Activated naive CD4-positive, alpha-beta T cell treated with anti-CD3 and anti-CD28 coated beads, Interleukin-2, amount 50 U/mL, for 16 hours (primary cell): ENCODE data around the gene HES3.

Experiments
- DNase-seq: peaks from one replicate; pipeline ENCODE4 v3.0.0-alpha.2; 2020

Gene HES3, protein sequence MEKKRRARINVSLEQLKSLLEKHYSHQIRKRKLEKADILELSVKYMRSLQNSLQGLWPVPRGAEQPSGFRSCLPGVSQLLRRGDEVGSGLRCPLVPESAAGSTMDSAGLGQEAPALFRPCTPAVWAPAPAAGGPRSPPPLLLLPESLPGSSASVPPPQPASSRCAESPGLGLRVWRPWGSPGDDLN

GRCh38 chr1:6243993-6244392, at the start of gene HES3:
Gene HES3, plus strand, starts transcription at chr1:6244179. Its CDS starts 187 bp downstream, at chr1:6244366.
- no peak for DNase-seq

DNA sequence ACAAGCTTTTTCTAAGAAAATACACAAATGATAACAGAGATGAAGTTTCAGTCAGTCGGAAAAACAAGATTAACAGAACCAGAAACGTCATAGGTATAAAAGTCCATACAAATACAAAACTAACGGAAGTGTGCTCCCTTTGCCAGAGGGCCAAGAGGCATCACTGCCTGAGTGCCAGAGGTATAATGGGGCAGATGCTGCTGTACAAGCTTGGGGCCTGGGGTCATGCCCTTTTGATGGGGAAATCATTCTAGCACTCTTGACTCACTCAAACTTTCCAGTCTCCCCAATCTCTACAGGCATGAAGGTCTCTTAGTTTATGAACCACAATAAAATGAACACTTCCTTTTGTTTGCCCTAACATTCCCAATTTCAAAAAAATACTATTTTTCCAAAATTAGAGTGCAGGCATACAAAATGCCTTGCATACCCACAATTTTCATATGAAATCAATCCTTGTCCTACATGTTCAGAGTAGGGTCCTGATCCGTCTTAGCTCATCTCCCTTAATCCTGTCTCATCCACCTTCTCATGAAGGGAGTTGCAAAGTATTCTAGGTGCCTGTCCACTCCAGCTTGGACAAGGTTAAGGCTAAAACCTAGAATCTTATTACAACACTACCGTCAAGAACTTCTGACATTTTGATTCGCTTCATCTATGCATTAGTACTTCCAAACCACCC, 46.1 kb upstream of the HES3 start:
- DNase-seq = no peak

DNA sequence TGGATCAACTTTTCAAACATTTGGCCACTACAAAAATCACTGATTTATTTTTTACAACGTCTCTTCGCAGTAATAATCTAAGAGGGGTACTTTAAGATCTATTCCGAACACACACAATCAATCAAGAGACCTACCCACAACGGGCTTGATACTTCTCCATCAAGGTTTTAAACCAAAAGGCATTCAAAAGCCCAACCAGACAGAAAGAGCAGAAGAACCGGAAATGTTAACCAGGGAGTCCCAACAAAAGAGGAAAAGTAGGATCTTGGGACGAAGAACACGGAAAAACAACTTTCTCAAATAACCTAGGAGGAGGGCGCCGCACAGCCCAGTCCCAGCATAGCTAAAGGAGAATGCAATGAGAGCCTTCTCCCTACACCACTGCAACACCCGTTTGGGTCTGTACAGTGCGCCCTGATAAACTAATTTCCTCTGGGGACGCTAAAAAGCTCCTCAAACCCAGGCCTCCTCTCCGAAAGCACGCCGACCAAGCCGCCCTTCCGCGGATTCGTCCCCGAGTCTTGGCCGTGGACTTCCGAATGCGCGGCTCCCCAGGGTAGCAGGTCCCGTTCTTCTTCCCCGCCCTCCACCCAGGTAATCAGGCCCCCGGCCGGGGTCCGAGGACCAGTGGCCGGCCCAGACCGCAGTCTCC, 45.2 kb upstream of the HES3 start:
- DNase-seq = peak; percentile 39

DNA sequence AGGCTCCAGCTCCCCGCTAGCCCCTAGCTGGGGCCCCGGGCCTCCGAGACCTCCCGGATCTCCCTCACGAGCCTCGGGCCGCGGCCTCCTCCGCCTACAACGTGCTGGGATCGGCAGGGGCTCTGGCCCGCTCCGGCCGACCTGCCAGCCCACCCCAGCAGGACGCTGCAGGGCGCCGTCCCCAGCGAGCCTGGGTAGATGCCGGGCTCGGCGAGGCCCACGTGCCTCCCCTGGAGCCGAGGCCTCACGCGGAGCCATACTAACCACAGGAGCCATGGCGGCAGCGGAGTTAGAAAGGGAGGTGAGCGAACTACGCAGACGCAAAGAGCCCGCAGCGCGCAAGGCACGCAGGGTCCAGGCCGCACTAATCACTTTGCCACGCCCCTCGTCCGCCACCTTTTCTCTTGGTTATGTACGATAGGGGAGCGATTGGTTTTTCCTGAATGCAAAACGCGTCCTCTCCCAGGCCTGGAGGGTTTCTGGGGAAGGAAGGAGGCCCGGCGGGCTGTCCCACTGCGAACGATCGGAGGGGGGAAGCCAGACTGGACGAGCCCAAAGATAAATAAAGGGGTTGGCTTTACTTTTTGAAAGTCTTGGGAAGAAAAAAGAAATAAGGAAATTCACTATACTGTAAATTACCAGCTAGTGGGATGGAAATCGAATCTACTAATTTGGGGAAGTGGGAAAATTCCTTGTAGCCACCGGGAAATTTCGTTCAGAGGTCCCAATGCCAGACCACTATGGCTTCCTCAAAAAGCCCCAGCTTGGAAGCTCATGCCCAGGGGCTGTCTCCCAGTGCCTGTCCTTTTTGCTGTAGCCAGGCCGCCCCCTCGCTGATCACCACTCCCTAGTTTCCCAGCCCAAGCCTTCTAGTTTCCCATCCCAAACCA, 44.4 kb upstream of the HES3 start, which contains the start of gene RPL22:
RPL22 (minus strand) TSS at position 298 of the 890 bp plus-strand sequence; CDS start at position 276, 22 bp downstream.
- DNase-seq = peak; percentile 98

- DNase-seq = no peak
These were observed 43.7 kb upstream of the HES3 start for GRCh38 chr1:6200188-6200809.

- DNase-seq = no peak
These were observed 41.7 kb upstream of the HES3 start for GRCh38 chr1:6202256-6202655.

DNA sequence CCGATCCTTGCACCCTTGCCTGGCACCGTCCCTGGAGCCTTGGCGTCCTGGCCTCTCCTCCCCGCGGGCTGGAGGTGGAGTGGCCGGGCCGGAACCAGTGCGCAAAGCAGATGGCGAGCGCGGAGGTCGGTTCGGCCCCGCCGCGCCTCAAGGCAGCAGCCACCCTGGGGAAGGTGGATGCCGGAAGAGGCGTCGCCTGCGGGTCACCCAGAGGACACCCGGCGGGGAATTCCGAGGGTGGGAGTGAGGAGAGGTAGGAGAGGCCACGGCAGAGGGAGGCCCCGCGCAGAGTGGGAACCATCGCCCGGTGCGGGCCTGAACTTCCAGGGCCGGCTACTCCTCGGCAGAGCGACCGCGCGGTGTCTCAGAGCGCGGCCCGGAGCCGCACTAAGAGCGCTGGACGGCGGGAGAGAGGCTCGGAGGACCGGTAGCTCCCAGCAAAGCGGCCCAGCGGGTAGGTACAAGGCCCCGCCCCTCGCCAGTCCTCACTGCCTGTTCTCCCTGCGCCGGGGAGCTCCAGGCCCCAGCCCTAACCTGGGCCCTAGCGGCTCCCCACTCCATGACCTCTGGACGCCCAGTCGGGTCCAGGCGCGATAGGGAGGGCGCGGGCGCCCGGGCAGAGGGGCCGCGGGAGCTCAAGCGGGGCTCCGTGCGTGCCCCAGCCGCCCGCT, 38.0 kb upstream of the HES3 start, which contains the start of gene RNF207:
RNF207 (plus strand) TSS at position 271 of the 671 bp plus-strand sequence. CDS start 417 bp downstream, outside the sequence.
- DNase-seq = peak; percentile 63

GRCh38 chr1:6206520-6206855, 37.5 kb upstream of the HES3 start:
- DNase-seq = no peak

DNA sequence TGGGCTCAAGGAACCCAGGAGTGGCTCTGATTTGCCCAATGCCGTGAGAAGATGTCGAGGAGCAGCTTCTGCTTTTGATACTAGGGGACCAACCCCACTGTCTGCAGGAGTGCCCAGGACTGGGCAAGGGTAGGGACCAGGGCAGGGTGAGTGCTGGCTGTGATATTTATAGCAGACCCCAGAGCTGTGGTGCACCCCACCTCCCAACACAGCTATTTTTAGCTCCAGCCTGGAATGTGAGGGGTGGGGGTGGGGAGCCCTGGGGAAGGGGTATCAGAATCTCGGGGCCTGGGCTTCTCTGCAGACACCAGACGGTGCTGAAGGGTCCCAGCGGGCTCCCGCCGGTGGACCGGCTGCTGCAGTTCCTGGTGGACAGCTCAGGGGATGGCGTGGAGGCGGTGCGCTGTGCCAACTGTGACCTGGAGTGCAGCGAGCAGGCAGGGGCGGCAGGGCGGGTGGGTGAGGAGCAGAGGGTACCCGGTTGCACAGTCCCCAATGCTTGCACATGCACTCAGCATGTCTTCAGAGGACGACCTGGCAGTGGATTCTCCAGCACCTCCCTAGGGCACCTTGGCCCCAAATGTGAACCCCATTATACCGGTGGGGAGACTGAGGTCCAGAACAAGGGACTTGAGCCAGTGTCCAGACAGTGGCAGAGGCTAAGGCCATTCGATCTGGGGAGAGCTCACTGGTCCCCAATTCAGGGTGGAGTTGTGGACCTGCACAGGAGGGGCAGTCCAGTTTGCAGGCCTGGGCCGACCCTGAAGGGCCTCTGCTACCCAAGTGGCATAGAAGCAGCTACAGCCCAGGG, 36.7 kb upstream of the HES3 start:
- DNase-seq = no peak

- no peak for DNase-seq
These were observed 36.1 kb upstream of the HES3 start for GRCh38 chr1:6207921-6208320.

DNA sequence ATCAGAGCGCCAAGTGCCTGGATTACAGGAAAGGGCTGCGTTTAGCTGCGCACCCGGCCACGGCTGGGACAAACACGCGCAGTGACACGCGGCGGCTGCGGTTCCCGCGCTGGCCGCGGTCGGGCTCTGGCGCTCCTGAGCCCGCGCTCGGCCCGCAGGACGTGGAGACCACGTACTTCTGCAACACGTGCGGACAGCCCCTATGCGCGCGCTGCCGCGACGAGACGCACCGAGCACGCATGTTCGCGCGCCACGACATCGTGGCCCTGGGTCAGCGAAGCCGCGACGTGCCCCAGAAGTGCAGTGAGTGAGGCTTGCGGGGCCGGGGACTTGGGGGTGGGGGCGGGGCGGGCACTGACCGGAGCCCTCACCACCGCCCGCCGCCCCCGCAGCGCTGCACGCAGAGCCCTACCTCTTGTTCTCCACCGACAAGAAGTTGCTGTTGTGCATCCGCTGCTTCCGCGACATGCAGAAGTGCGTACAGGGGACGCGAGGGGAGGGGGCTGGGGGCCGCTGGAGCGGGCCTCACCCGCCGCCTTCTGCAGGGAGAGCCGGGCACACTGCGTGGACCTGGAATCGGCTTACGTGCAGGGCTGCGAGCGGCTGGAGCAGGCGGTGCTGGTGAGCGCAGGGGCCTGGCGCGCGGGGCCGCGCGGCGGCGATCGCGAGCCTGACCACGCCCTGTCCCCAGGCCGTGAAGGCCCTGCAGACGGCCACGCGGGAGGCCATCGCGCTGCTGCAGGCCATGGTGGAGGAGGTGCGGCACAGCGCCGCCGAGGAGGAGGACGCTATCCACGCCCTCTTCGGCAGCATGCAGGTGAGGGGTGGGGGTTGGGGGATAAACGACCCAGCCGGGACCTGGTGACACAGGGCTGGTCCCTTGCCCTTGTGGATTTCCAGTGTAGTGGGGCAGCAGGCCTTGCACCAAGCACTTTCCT, 35.0 kb upstream of the HES3 start:
- peak; percentile 40 for DNase-seq

- DNase-seq = peak; percentile 34
These were observed 34.1 kb upstream of the HES3 start for GRCh38 chr1:6209661-6210580.

GRCh38 chr1:6210591-6211355, 33.2 kb upstream of the HES3 start:
- no peak for DNase-seq

- no peak for DNase-seq
These were observed 32.2 kb upstream of the HES3 start for GRCh38 chr1:6211731-6212130.

DNA sequence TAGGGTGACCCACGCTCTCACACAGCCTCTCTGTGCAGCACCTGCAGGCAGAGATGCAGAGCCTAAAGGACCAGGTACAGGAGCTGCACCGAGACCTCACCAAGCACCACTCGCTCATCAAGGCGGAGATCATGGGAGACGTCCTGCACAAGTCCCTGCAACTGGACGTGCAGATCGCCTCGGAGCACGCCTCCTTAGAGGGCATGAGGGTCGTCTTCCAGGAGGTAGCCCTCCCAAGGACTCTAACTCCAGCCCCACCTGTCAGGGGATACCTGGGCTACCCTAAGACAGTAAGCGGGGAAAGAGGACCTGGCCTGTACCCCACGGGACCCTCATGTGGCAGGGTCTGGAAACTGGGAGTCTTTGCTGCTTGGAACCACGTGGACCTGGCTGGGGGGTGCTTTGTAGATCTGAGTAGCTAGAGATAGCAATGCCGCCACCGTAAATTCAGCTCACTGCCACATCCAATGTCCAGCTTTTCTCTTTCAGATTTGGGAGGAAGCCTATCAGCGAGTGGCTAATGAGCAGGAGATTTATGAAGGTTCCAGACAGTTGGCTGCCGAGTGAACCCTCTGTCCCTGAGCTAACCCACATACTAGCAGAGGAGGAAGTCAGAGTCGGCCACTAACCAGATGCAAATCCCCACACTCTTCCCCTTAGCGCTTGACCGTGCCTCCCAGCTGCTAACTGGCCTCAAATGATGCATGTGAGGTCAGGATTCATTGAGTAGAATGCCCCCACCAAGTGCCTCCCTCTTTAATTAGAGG, 31.6 kb upstream of the HES3 start:
- no peak for DNase-seq

DNA sequence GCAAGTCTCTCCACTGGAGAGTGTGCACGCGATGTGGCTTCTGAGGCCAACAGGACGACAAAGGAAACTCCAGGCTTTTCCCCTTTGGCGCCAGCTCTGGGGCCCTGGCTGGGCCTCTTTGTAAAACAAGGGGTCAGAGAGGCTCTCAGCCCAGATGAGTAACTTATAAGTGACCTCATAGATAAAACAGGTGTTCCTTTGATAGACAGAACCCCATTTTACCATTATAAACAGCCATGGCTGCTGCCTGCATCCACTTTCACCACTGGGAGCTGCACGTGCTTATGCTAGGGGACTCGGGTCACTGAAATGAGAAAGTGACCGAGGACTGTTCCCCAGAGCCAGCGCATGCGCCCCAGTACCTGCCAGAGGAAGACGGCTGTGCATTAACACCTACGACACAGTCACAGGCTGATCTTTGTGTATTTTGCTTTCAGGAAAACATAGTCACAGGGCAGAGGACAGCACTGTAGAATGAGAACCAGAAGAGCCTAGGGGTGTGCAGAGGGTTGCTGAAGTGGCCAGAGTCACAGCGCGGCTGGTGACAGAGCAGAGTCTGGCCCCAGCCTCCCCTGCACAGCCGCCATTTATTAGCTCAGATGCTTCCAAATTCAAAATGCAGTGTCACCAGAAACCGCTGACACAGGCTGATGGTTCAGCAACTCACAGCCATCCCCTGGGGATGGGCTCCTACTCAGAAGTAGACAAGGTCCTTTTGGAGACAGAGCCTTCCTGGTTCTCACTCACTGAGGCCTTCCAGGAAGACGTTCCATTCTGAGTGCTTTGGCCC, 25.4 kb upstream of the HES3 start:
- no peak for DNase-seq
